ENCODE results near the gene BMPR1A. TPM values are rescaled to one million over a fixed set of nuclear protein-coding genes. Genes with fewer than 3 reads are reported as not detected.

The BMPR1A gene
- total and polyA plus RNA-seq, 2 of the 13 experiments (the other 11 are each of a cell fraction or from before 2014, with no cell fraction given), result 17.8 to 44.2 TPM

- H3K4me2 ChIP-seq (ENCODE audit: low read depth, low read length), result no peak overlapping the region
- H4K20me1 ChIP-seq (ENCODE audit: insufficient read depth, low read length), result no peaks in the 10 kb centered on the region
- H3K4me3 ChIP-seq (replicated peaks in 1 of 3; ENCODE audit: insufficient read depth in 1 of 3, low read depth in 2 of 3, low read length in 3 of 3), result no peak overlapping the region
- FAIRE-seq (no peak), DNase-seq (ENCODE audit: low spot score) (no peak), ATAC-seq (no peak)
- no peak overlapping the region for H2AFZ ChIP-seq (ENCODE audit: low read length)
- CTCF ChIA-PET (ENCODE audit: low intra/inter-chr PET ratio, low total read pairs), result no interaction called here
- intact Hi-C loops (cut with micrococcal nuclease; ENCODE audit: unreplicated experiment), result no loop called here
- H3K79me2 ChIP-seq (ENCODE audit: insufficient read depth, low read length), result no peaks in the 10 kb centered on the region
- H3K36me3 ChIP-seq (replicated peaks in 1 of 2; ENCODE audit: control insufficient read depth in 1 of 2, insufficient read depth in 2 of 2, low read length in 2 of 2), result no peaks in the 10 kb centered on the region
- H3K4me1 ChIP-seq (ENCODE audit: insufficient read depth, low read length), result peaks cover 57% of the 10 kb centered on the region
- in situ Hi-C loops (cut with HindIII; ENCODE audit: extremely low pct_ligation_motif_present, low pct_unique_long_range_greater_than_20kb), result no loop called here
- no peak overlapping the region for H3K27ac ChIP-seq (ENCODE audit: extremely low read length, insufficient read depth, low read length)
- no peaks in the 10 kb centered on the region for H3K9me3 ChIP-seq (ENCODE audit: low read length)
- WGBS (ENCODE audit: low lambda C conversion rate), result 48% methylated on average over 11 of the region's 12 CpGs
- no TSS peak for BruUV-seq (replicated peaks)
- peaks cover 6 to 59% of the 10 kb centered on the region in 2 experiments; a peak in 4 of 5 replicates for H3K27me3 ChIP-seq (ENCODE audit: control insufficient read depth in 1 of 2, insufficient read depth in 2 of 2, low read length in 2 of 2)
- H3K9ac ChIP-seq (ENCODE audit: insufficient read depth, low read depth, low read length), result no peak overlapping the region
- POLR2A ChIA-PET, result no interaction called here
- TF ChIP-seq ARID2 (CRISPR knock-in tag; IDR thresholded peaks at IDR 0.05; ENCODE audit: borderline replicate concordance) (no peak), RNF2 (conservative IDR thresholded peaks at IDR 0.05; ENCODE audit: low read depth) (no peak), CREM (IDR thresholded peaks at IDR 0.05) (no peak), CREM (CRISPR knock-in tag; IDR thresholded peaks at IDR 0.05) (no peak), IKZF4 (CRISPR knock-in tag; IDR thresholded peaks at IDR 0.05; ENCODE audit: borderline replicate concordance, low read depth, not compliant biosample characterization) (no peak), EHMT2 (IDR thresholded peaks at IDR 0.05; ENCODE audit: borderline replicate concordance, low read depth, low read length) (no peak), TOPORS (CRISPR knock-in tag; IDR thresholded peaks at IDR 0.05) (no peak), FOXK2 (IDR thresholded peaks at IDR 0.05) (no peak), ZNF7 (CRISPR knock-in tag; IDR thresholded peaks at IDR 0.05) (no peak), ELF1 (CRISPR knock-in tag; IDR thresholded peaks at IDR 0.05) (no peak), GPBP1L1 (CRISPR knock-in tag; IDR thresholded peaks at IDR 0.05) (no peak), ZNF614 (CRISPR knock-in tag; IDR thresholded peaks at IDR 0.05; ENCODE audit: borderline replicate concordance) (no peak)
- TF ChIP-seq, protein P1, sequence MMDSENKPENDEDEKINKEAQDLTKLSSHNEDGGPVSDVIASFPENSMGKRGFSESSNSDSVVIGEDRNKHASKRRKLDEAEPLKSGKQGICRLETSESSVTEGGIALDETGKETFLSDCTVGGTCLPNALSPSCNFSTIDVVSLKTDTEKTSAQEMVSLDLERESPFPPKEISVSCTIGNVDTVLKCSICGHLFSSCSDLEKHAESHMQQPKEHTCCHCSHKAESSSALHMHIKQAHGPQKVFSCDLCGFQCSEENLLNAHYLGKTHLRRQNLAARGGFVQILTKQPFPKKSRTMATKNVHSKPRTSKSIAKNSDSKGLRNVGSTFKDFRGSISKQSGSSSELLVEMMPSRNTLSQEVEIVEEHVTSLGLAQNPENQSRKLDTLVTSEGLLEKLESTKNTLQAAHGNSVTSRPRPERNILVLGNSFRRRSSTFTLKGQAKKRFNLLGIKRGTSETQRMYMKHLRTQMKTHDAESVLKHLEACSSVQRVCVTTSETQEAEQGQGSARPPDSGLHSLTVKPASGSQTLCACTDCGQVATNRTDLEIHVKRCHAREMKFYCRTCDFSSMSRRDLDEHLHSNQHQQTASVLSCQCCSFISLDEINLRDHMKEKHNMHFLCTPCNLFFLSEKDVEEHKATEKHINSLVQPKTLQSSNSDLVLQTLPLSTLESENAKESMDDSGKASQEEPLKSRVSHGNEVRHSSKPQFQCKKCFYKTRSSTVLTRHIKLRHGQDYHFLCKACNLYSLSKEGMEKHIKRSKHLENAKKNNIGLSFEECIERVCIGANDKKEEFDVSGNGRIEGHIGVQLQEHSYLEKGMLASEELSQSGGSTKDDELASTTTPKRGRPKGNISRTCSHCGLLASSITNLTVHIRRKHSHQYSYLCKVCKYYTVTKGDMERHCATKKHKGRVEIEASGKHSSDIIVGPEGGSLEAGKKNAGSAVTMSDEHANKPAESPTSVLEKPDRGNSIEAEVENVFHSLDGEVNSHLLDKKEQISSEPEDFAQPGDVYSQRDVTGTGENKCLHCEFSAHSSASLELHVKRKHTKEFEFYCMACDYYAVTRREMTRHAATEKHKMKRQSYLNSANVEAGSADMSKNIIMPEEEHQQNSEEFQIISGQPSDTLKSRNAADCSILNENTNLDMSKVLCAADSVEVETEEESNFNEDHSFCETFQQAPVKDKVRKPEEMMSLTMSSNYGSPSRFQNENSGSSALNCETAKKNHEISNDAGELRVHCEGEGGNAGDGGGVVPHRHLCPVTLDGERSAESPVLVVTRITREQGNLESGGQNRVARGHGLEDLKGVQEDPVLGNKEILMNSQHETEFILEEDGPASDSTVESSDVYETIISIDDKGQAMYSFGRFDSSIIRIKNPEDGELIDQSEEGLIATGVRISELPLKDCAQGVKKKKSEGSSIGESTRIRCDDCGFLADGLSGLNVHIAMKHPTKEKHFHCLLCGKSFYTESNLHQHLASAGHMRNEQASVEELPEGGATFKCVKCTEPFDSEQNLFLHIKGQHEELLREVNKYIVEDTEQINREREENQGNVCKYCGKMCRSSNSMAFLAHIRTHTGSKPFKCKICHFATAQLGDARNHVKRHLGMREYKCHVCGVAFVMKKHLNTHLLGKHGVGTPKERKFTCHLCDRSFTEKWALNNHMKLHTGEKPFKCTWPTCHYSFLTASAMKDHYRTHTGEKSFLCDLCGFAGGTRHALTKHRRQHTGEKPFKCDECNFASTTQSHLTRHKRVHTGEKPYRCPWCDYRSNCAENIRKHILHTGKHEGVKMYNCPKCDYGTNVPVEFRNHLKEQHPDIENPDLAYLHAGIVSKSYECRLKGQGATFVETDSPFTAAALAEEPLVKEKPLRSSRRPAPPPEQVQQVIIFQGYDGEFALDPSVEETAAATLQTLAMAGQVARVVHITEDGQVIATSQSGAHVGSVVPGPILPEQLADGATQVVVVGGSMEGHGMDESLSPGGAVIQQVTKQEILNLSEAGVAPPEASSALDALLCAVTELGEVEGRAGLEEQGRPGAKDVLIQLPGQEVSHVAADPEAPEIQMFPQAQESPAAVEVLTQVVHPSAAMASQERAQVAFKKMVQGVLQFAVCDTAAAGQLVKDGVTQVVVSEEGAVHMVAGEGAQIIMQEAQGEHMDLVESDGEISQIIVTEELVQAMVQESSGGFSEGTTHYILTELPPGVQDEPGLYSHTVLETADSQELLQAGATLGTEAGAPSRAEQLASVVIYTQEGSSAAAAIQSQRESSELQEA (CRISPR knock-in tag; IDR thresholded peaks at IDR 0.05; ENCODE audit: not compliant biosample characterization), result no peak
- TF ChIP-seq, protein P2, sequence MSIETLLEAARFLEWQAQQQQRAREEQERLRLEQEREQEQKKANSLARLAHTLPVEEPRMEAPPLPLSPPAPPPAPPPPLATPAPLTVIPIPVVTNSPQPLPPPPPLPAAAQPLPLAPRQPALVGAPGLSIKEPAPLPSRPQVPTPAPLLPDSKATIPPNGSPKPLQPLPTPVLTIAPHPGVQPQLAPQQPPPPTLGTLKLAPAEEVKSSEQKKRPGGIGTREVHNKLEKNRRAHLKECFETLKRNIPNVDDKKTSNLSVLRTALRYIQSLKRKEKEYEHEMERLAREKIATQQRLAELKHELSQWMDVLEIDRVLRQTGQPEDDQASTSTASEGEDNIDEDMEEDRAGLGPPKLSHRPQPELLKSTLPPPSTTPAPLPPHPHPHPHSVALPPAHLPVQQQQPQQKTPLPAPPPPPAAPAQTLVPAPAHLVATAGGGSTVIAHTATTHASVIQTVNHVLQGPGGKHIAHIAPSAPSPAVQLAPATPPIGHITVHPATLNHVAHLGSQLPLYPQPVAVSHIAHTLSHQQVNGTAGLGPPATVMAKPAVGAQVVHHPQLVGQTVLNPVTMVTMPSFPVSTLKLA (IDR thresholded peaks at IDR 0.05), result no peak
These were observed 207.0 kb downstream of the BMPR1A start for GRCh38 chr10:86963341-86963919.

Data from HepG2 (cell line).